ENCODE measurements around the gene NIT1.

The NIT1 gene

DNA sequence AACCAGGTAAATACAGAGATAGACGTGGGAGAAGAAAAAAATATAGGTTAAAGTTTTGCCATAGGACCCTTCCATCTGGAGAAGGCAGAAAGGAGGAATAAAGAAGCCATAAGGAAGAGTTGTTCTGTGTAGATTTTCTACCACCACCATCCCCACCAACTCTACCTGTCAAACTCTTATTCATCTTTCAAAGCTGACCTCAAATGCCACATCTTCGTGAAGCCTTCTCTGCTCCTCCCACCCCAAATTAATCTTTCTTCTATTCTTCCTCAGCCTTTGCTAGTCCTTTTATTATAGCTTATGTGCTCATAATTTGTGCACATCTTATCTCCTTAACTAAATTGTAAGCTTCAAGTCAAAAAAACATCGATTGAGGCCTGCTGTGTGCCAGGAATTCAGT is 27.3 kb upstream of the NIT1 start:
- Histone ChIP-seq H3K36me3 (ENCODE audit: insufficient read depth, low read length) (no peaks in the 10 kb centered on the region), H3K4me1 (ENCODE audit: insufficient read depth, low read length) (peaks cover 5% of the 10 kb centered on the region; the same call in 1 of the 2 replicates), H3K9ac (ENCODE audit: low read depth, low read length) (no peak overlapping the region), H3K9me3 (ENCODE audit: control insufficient read depth, insufficient read depth, low read length) (no peaks in the 10 kb centered on the region)

DNA sequence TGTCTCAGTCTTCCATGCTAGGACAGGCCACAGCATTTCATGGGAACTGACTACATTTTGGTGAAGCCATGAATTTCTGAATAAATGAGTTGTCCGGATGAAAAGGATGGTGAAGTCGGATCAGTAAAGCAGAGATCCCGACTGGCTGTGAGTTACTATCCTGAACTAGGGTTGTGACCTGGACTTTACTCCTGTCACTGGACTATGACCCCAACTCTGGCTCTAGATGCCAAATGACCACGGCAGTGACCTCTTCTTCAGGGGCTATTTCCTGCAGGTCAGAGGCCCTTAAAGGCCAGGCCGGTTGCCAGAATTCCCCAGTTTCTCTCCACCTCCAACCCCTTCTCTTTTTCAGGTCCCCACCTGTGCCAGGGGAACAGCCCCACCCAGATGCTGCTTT is 26.8 kb upstream of the NIT1 start:
- no peaks in the 10 kb centered on the region for H3K9me3 ChIP-seq (ENCODE audit: control insufficient read depth, insufficient read depth, low read length)
- H3K4me1 ChIP-seq (ENCODE audit: insufficient read depth, low read length): peaks cover 1% of the 10 kb centered on the region; the same call in 1 of the 2 replicates
- no peak overlapping the region for H3K9ac ChIP-seq (ENCODE audit: low read depth, low read length)
- no peaks in the 10 kb centered on the region for H3K36me3 ChIP-seq (ENCODE audit: insufficient read depth, low read length)

DNA sequence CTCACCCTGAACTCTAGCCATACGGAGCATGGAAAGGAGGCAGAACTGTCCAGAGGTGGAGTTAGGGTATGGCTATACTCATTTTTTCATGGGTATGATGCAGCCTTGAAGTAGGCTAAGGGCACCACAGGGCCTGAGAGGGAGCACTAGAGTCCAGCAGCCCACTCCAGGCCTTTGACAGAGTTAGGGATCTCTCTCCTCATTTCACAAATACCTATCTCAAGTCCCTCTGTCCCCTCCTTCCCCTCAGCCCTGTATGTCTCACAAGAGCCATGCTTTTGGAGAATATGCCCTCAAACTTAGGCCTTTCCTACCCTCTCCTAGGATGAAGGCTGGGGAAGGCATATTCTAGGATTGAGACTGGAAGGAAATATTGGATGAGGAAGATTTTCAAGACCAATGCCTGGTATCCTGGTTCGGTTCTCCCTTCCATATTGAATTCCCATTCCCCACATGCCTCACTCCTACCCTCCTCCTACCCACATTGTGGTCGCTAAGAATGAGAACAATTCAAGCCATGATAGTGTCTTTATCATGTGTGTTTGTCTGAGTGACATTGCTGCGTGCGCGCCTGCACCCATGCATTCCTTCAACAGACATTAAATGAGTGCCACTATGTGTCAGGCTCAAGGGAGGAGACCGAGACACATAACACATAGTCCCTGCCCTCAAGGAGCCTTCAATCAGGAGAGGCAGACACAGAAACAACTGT is 26.0 kb upstream of the NIT1 start:
- H3K9me3 ChIP-seq (ENCODE audit: control insufficient read depth, insufficient read depth, low read length): no peaks in the 10 kb centered on the region
- H3K4me1 ChIP-seq (ENCODE audit: insufficient read depth, low read length): no peaks in the 10 kb centered on the region; the same call in 1 of the 2 replicates
- no peak overlapping the region for H3K9ac ChIP-seq (ENCODE audit: low read depth, low read length)
- no peaks in the 10 kb centered on the region for H3K36me3 ChIP-seq (ENCODE audit: insufficient read depth, low read length)

DNA sequence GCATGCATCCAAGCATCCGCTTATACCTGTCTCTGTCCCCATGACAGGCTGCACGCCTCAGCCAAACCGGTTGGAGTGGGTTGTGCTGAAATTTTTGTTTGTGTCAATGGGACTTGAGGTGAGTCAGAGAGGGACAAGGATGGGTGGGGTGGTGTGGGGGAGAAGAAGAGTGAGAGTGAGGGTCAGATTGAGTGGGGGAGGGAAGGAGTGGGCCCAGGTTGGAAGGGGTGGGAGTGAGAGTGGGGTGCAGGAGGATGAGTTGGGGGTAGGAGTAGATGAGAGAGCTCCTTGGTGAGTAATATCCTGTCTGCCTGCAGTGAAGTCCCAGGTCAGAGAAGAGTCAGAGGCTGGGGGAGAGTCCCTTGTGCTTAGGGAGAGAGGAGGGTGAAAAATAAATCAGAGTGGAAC is 25.3 kb upstream of the NIT1 start:
- no peak overlapping the region for H3K9ac ChIP-seq (ENCODE audit: low read depth, low read length)
- no peaks in the 10 kb centered on the region for H3K36me3 ChIP-seq (ENCODE audit: insufficient read depth, low read length)
- no peaks in the 10 kb centered on the region for H3K9me3 ChIP-seq (ENCODE audit: control insufficient read depth, insufficient read depth, low read length)
- no peaks in the 10 kb centered on the region; the same call in 1 of the 2 replicates for H3K4me1 ChIP-seq (ENCODE audit: insufficient read depth, low read length)

DNA sequence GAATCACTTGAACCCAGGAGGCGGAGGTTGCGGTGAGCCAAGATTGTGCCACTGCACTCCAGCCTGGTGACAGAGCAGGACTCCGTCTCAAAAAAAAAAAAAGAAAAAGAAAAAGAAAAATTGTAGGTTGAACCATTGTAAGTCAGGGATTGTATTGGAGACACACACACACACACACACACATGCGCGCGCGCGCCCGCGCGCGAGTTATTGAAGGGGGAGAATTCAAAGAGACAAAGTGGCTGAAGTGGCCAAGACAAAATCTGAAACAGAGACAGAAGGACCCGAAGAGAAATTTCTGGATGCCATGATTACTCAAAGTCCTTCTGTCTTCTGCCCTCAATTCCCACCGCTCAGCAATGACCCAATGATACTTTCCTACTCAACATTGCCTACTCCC is 23.4 kb upstream of the NIT1 start:
- Histone ChIP-seq H3K4me1 (ENCODE audit: insufficient read depth, low read length) (no peaks in the 10 kb centered on the region), H3K9ac (ENCODE audit: low read depth, low read length) (no peak overlapping the region), H3K36me3 (ENCODE audit: insufficient read depth, low read length) (no peaks in the 10 kb centered on the region), H3K9me3 (ENCODE audit: control insufficient read depth, insufficient read depth, low read length) (no peaks in the 10 kb centered on the region)

DNA sequence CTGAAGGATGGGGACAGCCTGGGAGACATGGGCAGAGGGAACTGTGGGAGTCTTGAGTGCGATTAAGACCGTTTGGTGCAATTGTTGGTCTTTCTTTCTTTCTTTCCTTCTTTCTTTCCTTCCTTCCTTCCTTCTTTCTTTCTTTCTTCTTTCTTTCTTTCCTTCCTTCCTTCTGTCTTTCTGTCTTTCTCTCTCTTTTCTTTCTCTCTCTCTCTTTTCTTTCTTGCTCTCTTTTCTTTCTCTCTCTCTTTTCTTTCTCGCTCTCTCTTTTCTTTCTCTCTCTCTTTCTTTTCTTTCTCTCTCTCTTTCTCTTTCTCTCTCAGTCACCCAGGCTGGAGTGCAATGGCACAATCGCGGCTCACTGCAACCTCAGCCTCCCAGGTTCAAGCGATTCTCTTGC is 22.7 kb upstream of the NIT1 start:
- Histone ChIP-seq H3K36me3 (ENCODE audit: insufficient read depth, low read length) (no peaks in the 10 kb centered on the region), H3K9ac (ENCODE audit: low read depth, low read length) (no peak overlapping the region), H3K9me3 (ENCODE audit: control insufficient read depth, insufficient read depth, low read length) (no peaks in the 10 kb centered on the region), H3K4me1 (ENCODE audit: insufficient read depth, low read length) (no peaks in the 10 kb centered on the region)

DNA sequence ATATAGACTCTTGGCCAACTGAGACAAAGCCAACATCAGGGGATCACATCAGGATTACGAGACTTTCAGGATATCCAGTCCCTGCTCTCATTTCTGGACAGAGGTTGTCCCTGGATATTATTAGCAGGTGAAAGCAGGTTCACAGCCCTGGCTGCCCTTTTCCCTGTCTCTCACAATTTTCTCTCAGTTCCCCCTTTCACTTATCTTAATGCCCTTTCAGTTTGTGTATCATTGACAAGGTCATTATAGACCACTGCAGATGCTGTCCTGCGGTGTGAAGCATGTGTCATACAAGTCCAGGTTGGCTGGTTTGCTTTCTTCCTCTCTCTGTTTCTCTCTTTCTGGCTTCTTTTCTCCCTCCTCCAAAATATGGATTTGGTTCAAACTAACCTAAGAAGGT is 21.9 kb upstream of the NIT1 start:
- no peaks in the 10 kb centered on the region for H3K36me3 ChIP-seq (ENCODE audit: insufficient read depth, low read length)
- H3K4me1 ChIP-seq (ENCODE audit: insufficient read depth, low read length): no peaks in the 10 kb centered on the region
- H3K9ac ChIP-seq (ENCODE audit: low read depth, low read length): no peak overlapping the region
- no peaks in the 10 kb centered on the region for H3K9me3 ChIP-seq (ENCODE audit: control insufficient read depth, insufficient read depth, low read length)

DNA sequence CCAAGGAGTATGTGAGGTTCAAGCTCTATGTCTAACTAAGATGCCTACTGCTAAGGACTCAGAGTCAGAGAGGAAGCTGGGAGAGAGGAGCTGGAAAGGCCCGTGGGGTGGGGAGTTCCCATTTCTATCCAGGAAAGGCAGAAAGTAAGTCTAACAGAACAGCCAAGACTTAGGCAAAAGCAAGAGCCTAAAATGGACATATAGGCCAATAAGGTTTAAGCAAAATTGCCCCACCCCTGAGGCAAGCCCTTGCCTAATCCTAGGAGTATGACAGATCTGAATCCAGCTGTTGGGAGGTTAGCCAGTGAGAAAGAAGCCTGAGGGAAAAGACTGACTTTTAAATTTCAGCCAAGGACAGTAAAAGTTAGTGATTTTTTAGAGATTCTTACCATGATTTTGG is 21.4 kb upstream of the NIT1 start:
- H3K9ac ChIP-seq (ENCODE audit: low read depth, low read length): no peak overlapping the region
- no peaks in the 10 kb centered on the region for H3K36me3 ChIP-seq (ENCODE audit: insufficient read depth, low read length)
- H3K4me1 ChIP-seq (ENCODE audit: insufficient read depth, low read length): no peaks in the 10 kb centered on the region
- no peaks in the 10 kb centered on the region for H3K9me3 ChIP-seq (ENCODE audit: control insufficient read depth, insufficient read depth, low read length)

DNA sequence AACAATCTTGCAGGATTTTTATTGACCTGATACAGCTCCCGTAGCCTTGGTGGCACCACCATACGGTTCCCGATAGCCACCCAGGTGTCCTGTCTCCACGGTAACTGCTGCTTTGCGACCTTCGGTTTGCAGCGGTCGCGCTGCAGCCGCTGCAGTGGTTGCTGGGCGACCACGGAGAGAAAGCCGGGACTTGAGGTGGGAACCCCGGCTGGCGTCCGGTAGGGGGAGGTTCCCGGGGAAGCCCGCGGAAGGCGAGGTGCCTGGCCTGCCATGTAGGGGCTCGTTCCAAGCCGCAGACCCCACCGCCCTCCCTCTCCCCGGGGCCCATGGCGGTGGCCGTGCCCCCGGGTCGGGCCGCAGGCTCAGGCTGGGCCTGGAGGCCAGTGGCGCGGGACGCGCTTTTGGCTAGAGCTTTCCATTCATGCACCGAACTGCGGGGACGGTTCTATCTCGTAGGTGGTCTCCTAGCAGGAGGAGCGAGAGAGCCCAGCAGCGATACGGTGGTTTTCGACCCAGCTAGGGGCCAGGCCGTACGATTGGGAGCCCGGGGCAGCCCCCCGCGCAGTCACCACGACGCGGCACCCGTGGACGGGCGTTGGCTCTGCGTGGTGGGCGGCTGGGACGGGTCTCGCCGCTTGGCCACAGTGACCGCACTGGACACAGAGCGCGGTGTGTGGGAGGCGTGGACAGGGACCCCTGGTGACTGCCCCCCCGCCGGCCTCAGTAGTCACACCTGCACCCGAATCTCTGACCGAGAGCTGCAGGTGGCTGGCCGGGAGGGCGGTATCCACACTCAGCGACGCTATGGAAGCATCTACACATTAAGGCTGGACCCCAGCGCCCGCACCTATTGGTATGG is 19.5 kb upstream of the NIT1 start, which contains the start of gene KLHDC9:
Gene KLHDC9, plus strand, starts transcription at position 152 of the 859 bp plus-strand sequence. Its CDS starts 175 bp downstream, at position 327.
- H3K4me1 ChIP-seq (ENCODE audit: insufficient read depth, low read length): no peaks in the 10 kb centered on the region
- H3K9ac ChIP-seq (ENCODE audit: low read depth, low read length): peak within 1 kb of the TSS; percentile 63
- H3K36me3 ChIP-seq (ENCODE audit: insufficient read depth, low read length): no peaks in the 10 kb centered on the region
- no peaks in the 10 kb centered on the region for H3K9me3 ChIP-seq (ENCODE audit: control insufficient read depth, insufficient read depth, low read length)

DNA sequence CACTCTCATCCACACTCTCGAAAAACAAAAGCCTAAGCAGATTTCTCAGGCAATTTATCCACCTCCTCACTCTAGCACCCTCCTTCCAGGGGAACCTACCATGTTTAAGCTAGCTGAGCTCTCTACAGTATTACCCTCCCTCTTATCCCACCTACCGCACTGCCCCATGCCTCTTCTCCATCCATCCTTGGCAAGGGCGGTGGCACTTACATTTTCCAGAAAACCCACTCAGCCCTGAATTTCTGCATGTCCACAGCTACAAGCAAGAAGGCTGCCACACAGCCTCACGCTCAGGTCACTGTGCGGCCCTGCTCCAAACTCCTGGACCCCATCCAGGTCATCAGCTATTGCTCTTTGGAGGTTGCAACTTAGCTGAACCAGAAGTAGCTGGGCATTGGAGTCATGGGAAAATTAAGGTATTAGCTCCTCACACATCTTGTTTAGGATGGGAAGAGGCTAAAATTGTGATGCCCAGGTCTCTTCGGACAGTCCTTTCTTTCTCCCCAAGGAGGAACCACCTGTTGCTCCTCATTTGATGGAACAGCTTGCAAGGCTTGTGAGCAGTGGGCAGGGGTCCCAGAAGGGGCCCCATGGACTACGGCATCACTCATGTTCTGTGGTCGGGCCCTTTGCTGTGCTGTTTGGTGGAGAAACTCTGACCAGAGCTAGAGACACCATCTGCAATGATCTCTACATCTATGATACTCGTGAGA is 18.7 kb upstream of the NIT1 start:
- Histone ChIP-seq H3K4me1 (ENCODE audit: insufficient read depth, low read length) (no peaks in the 10 kb centered on the region), H3K9ac (ENCODE audit: low read depth, low read length) (peak overlapping the region; percentile 63; the same call in 1 of the 2 replicates)

DNA sequence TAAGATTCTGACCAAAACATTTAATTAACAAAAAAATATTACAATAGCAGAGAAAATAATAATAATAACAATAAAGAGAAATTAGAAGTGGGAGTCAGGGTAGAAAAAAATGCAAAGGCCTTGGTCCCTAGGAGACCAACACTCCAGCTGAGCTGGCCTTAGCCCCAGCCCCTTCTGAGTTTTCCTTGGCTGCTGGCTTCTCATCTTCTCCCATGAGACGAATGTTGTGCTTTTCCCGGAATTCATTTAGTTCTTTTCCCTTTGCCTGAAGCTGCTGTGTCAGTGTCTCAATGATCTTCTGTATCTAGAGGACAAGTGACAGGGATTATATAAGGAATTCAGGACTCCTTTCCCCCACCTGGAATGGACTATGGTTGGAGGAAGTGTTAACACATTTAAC is 17.3 kb upstream of the NIT1 start:
- Histone ChIP-seq H3K9ac (ENCODE audit: low read depth, low read length) (no peak overlapping the region), H3K36me3 (ENCODE audit: insufficient read depth, low read length) (no peaks in the 10 kb centered on the region), H3K4me1 (ENCODE audit: insufficient read depth, low read length) (no peaks in the 10 kb centered on the region), H3K9me3 (ENCODE audit: control insufficient read depth, insufficient read depth, low read length) (no peaks in the 10 kb centered on the region)

More for the DNA sequence above, 18.7 kb upstream of the NIT1 start:
- Histone ChIP-seq H3K9me3 (ENCODE audit: control insufficient read depth, insufficient read depth, low read length) (no peaks in the 10 kb centered on the region), H3K36me3 (ENCODE audit: insufficient read depth, low read length) (no peaks in the 10 kb centered on the region)

DNA sequence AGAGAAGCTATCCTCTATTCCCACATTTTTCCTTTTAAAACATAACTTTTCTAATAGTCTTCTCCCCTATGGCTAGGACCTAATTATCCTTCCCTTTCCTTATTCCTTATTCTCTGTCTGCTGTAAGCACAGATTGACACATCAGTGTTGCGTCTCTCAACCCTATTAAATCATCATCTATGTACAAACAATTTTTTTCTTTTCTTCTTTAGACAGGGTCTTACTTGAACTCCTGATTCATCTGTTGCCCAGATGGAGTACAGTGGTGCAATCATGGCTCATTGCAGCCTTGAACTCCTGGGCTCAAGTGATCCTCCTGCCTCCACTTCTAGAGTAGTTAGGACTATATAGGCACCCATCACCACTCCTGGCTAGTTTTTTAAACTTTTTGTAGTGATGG is 11.5 kb upstream of the NIT1 start:
- Histone ChIP-seq H3K4me1 (ENCODE audit: insufficient read depth, low read length) (no peaks in the 10 kb centered on the region), H3K9me3 (ENCODE audit: control insufficient read depth, insufficient read depth, low read length) (no peaks in the 10 kb centered on the region), H3K9ac (ENCODE audit: low read depth, low read length) (no peak overlapping the region), H3K36me3 (ENCODE audit: insufficient read depth, low read length) (no peaks in the 10 kb centered on the region; the same call in 1 of the 2 replicates)

DNA sequence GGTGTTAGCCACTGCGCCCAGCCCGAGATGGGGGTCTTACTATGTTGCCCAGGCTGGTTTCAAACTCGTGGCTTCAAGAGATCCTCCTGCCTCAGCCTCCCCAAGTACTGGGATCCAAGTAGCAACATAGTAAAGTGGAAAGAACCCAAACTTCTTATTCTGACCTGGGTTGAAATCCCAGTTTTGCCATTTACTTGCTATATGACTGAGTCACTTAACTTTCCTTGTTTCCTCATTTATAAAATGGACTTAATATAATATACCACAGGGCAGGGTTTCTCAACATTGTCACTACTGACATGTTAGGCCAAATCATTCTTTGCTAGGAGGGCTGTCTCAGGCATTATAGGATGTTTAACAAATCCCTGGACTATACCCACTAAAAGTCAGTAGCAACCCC is 6.8 kb upstream of the NIT1 start:
- no peaks in the 10 kb centered on the region for H3K9me3 ChIP-seq (ENCODE audit: control insufficient read depth, insufficient read depth, low read length)
- no peak overlapping the region for H3K9ac ChIP-seq (ENCODE audit: low read depth, low read length)
- no peaks in the 10 kb centered on the region for H3K36me3 ChIP-seq (ENCODE audit: insufficient read depth, low read length)
- H3K4me1 ChIP-seq (ENCODE audit: insufficient read depth, low read length): no peaks in the 10 kb centered on the region

DNA sequence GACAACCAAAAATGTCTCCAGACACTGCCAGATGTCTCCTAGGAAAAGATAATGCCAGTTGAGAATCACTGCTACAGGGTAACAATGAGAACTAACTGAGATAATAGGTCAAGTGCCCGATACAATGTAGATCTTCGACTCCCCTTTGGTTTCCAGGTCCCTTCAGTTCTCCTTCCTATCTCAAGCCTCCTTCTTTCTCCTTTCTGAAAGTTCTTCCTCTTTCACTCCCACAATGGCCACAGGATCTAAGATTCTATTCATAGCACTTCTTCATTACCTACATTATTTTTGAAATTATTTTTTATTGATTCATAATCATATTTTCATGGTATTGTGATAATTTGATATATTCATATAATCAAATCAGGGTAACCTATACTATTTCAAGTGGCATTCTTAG is 6.4 kb upstream of the NIT1 start:
- Histone ChIP-seq H3K36me3 (ENCODE audit: insufficient read depth, low read length) (no peaks in the 10 kb centered on the region), H3K9me3 (ENCODE audit: control insufficient read depth, insufficient read depth, low read length) (no peaks in the 10 kb centered on the region), H3K4me1 (ENCODE audit: insufficient read depth, low read length) (no peaks in the 10 kb centered on the region), H3K9ac (ENCODE audit: low read depth, low read length) (no peak overlapping the region)
